Raji (cell line): ENCODE data around the gene TGM6.

Experiments
- POLR2A ChIP-seq: IDR thresholded peaks from 2 replicates; pipeline ENCODE4 v1.6.1; 2011; ENCODE audit warnings: low read depth, low read length, control low read depth; ENCODE audit not compliant: insufficient read depth

Gene TGM6

GRCh38 chr20:2380601-2381000 is at the start of gene TGM6:
Gene TGM6 (plus strand): TSS chr20:2380901. CDS start chr20:2380969, 68 bp downstream.
- no peak for TF ChIP-seq POLR2A

GRCh38 chr20:2331106-2331505 is 49.6 kb upstream of the TGM6 start:
- TF ChIP-seq POLR2A, result no peak

- no peak for TF ChIP-seq POLR2A
Measured at GRCh38 chr20:2331901-2332565, 48.7 kb upstream of the TGM6 start.

DNA sequence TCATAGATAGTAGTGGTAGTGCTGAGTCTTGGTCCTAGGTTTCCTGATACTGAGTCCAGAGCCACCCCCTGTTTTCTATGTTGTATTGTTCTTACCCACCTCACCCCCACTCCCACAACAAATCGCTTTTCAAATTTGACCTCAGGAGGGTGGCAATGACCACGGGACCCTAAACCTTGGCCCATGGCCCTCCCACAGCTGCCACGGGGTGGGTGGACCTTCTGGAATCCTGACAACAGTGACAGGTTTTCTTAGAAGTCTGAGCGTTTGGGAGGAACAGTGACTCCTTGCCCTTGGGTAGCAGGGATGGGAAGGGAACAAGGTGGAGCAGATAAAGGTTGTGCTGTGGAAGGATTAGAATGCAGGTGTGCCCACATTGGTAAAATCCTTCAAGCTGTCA is 48.0 kb upstream of the TGM6 start:
- TF ChIP-seq POLR2A, result no peak

- no peak for TF ChIP-seq POLR2A
Measured at GRCh38 chr20:2333821-2334220, 46.9 kb upstream of the TGM6 start.

DNA sequence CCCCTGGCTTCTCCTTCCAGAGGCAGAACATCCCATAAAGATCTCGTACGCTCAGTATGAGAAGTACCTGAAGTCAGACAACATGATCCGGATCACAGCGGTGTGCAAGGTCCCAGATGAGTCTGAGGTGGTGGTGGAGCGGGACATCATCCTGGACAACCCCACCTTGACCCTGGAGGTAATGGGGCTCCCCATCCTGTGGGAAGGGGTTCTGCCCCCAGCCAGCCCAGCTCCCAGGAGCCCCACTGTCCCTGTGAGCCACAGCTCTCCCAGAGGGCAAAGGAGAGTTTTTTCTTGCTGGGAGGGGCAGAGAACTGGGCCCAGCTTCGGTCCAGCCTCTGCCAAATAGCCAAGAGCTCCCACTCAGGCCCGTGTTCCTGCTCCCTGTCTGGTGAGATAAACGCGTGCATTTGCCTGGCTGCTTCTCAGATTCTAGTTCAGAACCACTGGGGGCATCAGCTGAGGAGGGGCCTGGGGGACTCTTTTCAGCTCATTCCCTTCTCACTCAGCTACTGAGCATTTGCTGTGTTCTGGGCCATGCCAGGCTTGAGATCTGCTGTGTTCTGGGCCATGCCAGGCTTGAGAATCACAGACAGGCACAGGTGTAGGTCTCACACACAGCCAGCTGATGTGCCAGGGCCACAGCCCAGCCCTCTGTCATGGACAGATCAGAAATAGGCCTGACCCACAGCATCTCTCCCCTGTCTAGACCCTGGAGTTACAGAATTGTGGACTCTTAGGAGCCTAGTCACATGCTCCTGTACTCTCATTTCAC is 45.4 kb upstream of the TGM6 start:
- no peak for TF ChIP-seq POLR2A

- no peak for TF ChIP-seq POLR2A
Measured at GRCh38 chr20:2336471-2336870, 44.2 kb upstream of the TGM6 start.

DNA sequence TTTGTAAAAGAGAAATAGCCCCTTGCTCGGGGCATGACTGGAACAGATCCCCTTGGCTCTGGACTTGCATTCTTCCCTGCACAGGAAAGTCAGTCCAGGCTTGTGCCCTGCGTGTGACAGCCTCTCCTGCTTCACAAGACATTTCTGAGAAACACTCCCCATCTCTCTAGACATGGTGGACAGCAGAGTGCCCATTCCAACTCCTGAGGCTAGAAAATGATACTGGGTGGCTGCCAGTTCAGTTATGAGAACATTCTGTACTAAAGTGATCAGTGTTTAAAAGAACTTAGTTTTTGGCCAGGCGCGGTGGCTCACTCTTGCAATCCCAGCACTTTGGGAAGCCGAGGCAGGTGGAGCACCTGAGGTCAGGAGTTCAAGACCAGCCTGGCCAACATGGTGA is 43.6 kb upstream of the TGM6 start:
- no peak for TF ChIP-seq POLR2A

GRCh38 chr20:2338411-2339066 is 42.2 kb upstream of the TGM6 start:
- no peak for TF ChIP-seq POLR2A

DNA sequence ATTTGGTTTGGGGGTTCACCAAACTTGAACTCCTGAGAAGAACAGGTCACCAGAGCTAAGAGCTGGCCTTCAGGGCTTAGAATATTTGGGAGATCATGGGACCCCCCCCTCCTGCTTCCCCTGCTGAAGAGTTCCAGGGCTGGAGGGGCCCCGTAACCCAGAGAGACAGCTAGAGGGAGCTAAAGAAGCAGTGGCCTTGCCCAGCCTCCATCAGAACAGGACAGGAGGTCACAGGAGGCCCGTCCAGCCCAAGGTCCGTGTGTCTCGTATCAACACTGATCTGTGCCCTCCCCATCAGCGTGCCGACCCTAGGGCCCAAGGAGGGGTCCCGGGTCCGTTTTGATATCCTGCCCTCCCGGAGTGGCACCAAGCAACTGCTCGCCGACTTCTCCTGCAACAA is 40.6 kb upstream of the TGM6 start:
- no peak for TF ChIP-seq POLR2A

DNA sequence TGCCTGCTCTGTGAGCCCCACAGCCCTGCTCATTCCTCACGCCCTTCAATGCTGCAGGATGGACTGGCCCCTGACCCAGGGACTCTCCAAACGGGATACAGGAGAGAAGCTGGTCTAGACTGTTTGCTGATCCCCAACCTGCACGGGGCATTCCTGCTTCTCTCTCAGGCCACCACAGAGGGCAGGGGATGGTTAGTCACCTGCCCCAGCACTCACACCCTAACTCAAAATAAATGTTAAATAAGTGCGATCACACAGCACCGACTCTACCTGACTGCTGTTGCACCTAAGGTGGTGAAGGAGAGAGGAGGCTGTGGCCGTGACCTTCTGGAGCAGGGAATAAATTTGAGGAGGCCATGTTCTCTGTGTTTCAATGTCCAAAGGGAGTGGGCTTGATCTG is 39.9 kb upstream of the TGM6 start:
- TF ChIP-seq POLR2A, result no peak

DNA sequence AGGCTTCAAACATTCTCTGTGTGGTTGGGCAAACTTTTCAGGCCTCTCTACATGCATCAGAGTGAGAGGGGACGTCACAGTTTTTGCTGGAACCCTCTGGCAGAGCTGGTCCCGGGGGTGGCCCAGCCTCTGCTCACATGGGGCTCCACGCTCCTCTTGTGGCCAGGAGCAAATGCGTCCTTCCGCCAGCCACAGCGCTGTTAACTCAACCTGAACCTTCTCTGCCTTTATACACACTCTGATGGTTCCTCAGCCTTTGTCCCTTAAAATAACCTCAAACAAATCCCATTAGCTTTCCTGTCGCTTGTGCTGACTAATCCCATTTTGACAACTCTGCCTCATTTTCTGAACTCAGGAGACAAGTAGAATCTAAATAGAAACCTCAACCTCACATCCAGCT is 39.4 kb upstream of the TGM6 start:
- TF ChIP-seq POLR2A, result no peak

GRCh38 chr20:2342243-2342642 is 38.5 kb upstream of the TGM6 start:
- no peak for TF ChIP-seq POLR2A

- no peak for TF ChIP-seq POLR2A
Measured at GRCh38 chr20:2346188-2346587, 34.5 kb upstream of the TGM6 start.

GRCh38 chr20:2348336-2348735 is 32.4 kb upstream of the TGM6 start:
- TF ChIP-seq POLR2A, result no peak

- no peak for TF ChIP-seq POLR2A
Measured at GRCh38 chr20:2349801-2350200, 30.9 kb upstream of the TGM6 start.
